ENCODE results near the gene MVB12B.
A peak's percentile ranks its signal among the peaks of the same experiment; 100 is the strongest.
"Not testable (repeated sequence)": the region's sequence is repeated elsewhere in the genome, so short reads cannot be mapped to it uniquely, and the experiment has no call there.

MVB12B gene

GRCh38 chr9:126474206-126474765, 147.7 kb downstream of the MVB12B start:
- no peak for DNase-seq (ENCODE audit: low spot score)

GRCh38 chr9:126474786-126475485, 148.3 kb downstream of the MVB12B start:
- no peak for DNase-seq (ENCODE audit: low spot score)

GRCh38 chr9:126475933-126476555, 149.4 kb downstream of the MVB12B start:
- DNase-seq (ENCODE audit: low spot score): no peak

DNA sequence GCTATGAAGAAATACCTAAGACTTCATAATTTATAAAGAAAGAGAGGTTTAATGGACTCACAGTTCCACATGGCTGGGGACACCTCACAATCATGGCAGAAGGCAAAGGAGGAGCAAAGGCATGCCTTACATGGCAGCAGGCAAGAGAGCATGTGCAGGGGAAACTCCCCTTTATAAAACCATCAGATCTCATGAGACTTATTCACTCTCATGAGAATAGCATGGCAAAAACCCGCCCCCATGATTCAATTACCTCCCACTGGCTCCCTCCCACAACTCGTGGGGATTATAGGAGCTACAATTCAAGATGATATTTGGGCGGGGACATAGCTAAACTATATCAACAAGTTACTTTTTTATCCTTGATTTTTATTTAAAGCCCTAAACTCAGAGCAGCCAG, 150.8 kb downstream of the MVB12B start:
- not testable (repeated sequence) for DNase-seq (ENCODE audit: low spot score)

- DNase-seq (ENCODE audit: low spot score): no peak
These were observed 151.8 kb downstream of the MVB12B start for GRCh38 chr9:126478216-126478981.

DNA sequence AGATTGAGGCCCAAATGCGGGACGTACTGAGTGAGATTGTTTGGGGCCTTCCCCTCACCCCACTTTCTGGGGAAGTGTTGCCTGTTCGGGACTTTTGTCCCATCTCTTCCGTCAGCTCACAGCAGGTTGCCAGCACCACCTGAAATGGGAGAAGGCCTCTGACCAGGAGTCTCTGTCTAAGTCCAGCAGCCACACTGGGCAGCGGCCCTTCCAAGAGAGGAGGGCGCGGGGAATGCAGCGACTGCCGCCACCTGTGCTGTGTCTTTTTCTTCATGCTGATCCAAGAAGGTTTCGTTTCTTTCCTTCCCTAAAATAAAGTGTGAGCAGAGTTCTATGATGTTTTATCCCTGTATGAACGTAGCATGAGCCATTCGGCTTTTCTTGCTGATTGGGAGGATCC, 152.9 kb downstream of the MVB12B start:
- no peak for DNase-seq (ENCODE audit: low spot score)

- DNase-seq (ENCODE audit: low spot score): no peak
These were observed 154.2 kb downstream of the MVB12B start for GRCh38 chr9:126480813-126481212.

DNA sequence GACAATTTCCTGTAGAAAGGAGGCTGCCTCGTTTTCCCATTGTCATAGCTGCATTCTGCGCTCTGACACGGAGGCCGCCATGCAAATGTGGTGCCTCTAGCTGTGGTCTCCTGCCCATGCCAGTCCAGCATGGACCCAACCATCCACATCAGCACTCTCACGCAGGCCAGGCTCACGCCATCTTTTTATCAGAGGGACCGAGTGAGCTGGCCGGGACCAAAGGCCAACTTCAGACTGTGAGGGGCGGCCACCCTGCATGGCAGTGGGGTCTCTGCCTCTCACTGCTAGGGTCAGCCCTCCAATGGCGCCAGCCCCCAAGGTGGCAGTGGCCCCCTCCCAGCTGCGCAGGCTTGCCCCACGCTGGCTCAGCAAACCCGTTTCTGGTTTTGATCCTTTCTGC, 155.2 kb downstream of the MVB12B start:
- no peak for DNase-seq (ENCODE audit: low spot score)

GRCh38 chr9:126482361-126483044, 155.9 kb downstream of the MVB12B start:
- no peak for DNase-seq (ENCODE audit: low spot score)

- DNase-seq (ENCODE audit: low spot score): no peak
These were observed 156.9 kb downstream of the MVB12B start for GRCh38 chr9:126483468-126484073.

- DNase-seq (ENCODE audit: low spot score): no peak
These were observed 159.0 kb downstream of the MVB12B start for GRCh38 chr9:126485662-126486061.

- DNase-seq (ENCODE audit: low spot score): no peak
These were observed 159.6 kb downstream of the MVB12B start for GRCh38 chr9:126486276-126486675.

- DNase-seq (ENCODE audit: low spot score): no peak
These were observed 161.2 kb downstream of the MVB12B start for GRCh38 chr9:126487856-126488255.

GRCh38 chr9:126488310-126488709, 161.7 kb downstream of the MVB12B start:
- no peak for DNase-seq (ENCODE audit: low spot score)

GRCh38 chr9:126488881-126489404, 162.3 kb downstream of the MVB12B start:
- DNase-seq (ENCODE audit: low spot score): no peak

- DNase-seq (ENCODE audit: low spot score): no peak
These were observed 163.1 kb downstream of the MVB12B start for GRCh38 chr9:126489581-126490213.

DNA sequence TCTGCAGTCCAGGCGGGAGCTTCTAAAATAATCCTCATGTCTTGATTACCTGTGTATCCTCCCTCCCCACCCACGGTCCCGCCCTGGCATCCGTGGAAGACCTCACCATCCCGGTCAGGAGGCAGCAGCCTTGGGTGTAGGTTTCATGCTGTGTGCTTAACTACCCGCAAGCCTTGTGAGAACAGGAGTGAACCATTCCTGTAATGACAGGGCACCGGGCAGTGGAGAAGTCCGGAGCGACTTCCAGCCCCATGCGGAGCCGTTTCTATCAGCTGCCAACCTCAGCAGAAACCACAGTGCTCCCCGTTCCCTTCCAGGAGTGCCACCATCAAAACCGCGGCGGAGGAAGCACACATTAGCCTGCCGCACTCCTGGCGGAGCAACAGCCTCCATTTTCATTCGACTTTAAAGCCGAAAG, 163.6 kb downstream of the MVB12B start:
- no peak for DNase-seq (ENCODE audit: low spot score)

GRCh38 chr9:126490871-126491567, 164.4 kb downstream of the MVB12B start:
- DNase-seq (ENCODE audit: low spot score): peak; percentile 69

- no peak for DNase-seq (ENCODE audit: low spot score)
These were observed 164.9 kb downstream of the MVB12B start for GRCh38 chr9:126491568-126491879.

GRCh38 chr9:126491949-126492348, 165.3 kb downstream of the MVB12B start:
- no peak for DNase-seq (ENCODE audit: low spot score)

GRCh38 chr9:126494264-126494663, 167.6 kb downstream of the MVB12B start:
- DNase-seq (ENCODE audit: low spot score): no peak
